ENCODE data around the gene SYT13.

Gene SYT13

GRCh38 chr11:45270946-45271716 lies 15.0 kb downstream of the SYT13 start:
- Histone ChIP-seq H3K4me2 (ENCODE audit: low read length) (no peak overlapping the region), H3K9ac (ENCODE audit: low read depth, low read length) (no peak overlapping the region), H3K27me3 (ENCODE audit: control insufficient read depth, insufficient read depth, low read length) (peaks cover 36% of the 10 kb centered on the region), H3K4me3 (ENCODE audit: low read length) (no peak overlapping the region), H3K36me3 (ENCODE audit: insufficient read depth, low read length) (no peaks in the 10 kb centered on the region), H3K4me1 (ENCODE audit: control insufficient read depth, insufficient read depth, low read length) (peaks cover 8% of the 10 kb centered on the region), H3K9me3 (replicated peaks; ENCODE audit: low read length) (no peaks in the 10 kb centered on the region)

DNA sequence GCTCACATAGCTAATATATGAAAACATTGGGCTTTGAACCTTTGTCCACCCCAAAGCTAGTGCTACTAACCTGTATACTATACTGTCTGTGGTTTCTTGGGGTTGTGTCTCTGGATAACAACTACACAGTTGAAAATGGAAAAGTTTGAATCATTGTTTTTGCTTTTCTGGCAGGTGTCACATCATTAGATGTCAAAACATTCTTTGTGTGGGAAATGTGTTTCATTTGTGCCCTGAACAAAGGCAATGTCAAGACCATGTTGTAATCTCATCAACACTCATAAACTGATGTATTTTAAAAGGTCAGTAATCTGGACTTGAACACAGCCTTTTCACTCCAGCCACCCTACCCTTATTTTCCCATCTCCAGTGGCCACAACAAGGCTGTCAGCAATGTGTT lies 16.5 kb downstream of the SYT13 start:
- H3K4me1 ChIP-seq (ENCODE audit: control insufficient read depth, insufficient read depth, low read length): peaks cover 17% of the 10 kb centered on the region
- H3K4me2 ChIP-seq (ENCODE audit: low read length): no peak overlapping the region
- H3K9me3 ChIP-seq (replicated peaks; ENCODE audit: low read length): no peaks in the 10 kb centered on the region
- H3K4me3 ChIP-seq (ENCODE audit: low read length): no peak overlapping the region
- no peaks in the 10 kb centered on the region for H3K36me3 ChIP-seq (ENCODE audit: insufficient read depth, low read length)
- H3K27me3 ChIP-seq (ENCODE audit: control insufficient read depth, insufficient read depth, low read length): peaks cover 31% of the 10 kb centered on the region
- no peak overlapping the region for H3K9ac ChIP-seq (ENCODE audit: low read depth, low read length)

GRCh38 chr11:45267652-45268299 lies 18.4 kb downstream of the SYT13 start:
- peaks cover 33% of the 10 kb centered on the region for H3K4me1 ChIP-seq (ENCODE audit: control insufficient read depth, insufficient read depth, low read length)
- H3K9ac ChIP-seq (ENCODE audit: low read depth, low read length): no peak overlapping the region
- peaks cover 3% of the 10 kb centered on the region for H3K9me3 ChIP-seq (replicated peaks; ENCODE audit: low read length)
- H3K4me3 ChIP-seq (ENCODE audit: low read length): no peak overlapping the region
- no peak overlapping the region for H3K4me2 ChIP-seq (ENCODE audit: low read length)
- no peaks in the 10 kb centered on the region for H3K36me3 ChIP-seq (ENCODE audit: insufficient read depth, low read length)
- peaks cover 19% of the 10 kb centered on the region for H3K27me3 ChIP-seq (ENCODE audit: control insufficient read depth, insufficient read depth, low read length)

DNA sequence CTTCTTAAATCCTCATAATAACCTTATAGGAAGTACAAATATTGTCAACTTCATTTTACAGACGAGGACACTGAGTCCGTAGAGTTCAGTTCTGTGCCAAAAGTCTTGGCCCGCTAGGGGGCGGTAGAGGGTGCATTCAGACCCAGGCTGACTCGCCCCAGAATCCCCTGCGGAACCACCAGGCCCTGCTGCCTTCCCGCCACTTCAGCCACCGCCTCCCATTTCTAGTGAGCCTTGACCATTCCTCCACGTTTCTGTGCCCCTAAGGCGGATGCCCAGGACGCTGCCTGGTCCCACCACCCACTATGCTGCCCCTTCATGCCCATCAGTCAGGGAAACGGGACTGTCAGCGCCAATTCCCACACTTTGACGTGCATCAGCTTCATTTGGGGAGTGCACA lies 19.1 kb downstream of the SYT13 start:
- Histone ChIP-seq H3K9ac (ENCODE audit: low read depth, low read length) (no peak overlapping the region), H3K9me3 (replicated peaks; ENCODE audit: low read length) (peaks cover 3% of the 10 kb centered on the region), H3K36me3 (ENCODE audit: insufficient read depth, low read length) (no peaks in the 10 kb centered on the region), H3K4me3 (ENCODE audit: low read length) (no peak overlapping the region), H3K4me2 (ENCODE audit: low read length) (no peak overlapping the region), H3K27me3 (ENCODE audit: control insufficient read depth, insufficient read depth, low read length) (peaks cover 13% of the 10 kb centered on the region), H3K4me1 (ENCODE audit: control insufficient read depth, insufficient read depth, low read length) (peaks cover 34% of the 10 kb centered on the region)

GRCh38 chr11:45266676-45267020 lies 19.5 kb downstream of the SYT13 start:
- no peak overlapping the region for H3K9ac ChIP-seq (ENCODE audit: low read depth, low read length)
- H3K27me3 ChIP-seq (ENCODE audit: control insufficient read depth, insufficient read depth, low read length): peaks cover 13% of the 10 kb centered on the region
- H3K4me1 ChIP-seq (ENCODE audit: control insufficient read depth, insufficient read depth, low read length): peaks cover 34% of the 10 kb centered on the region

DNA sequence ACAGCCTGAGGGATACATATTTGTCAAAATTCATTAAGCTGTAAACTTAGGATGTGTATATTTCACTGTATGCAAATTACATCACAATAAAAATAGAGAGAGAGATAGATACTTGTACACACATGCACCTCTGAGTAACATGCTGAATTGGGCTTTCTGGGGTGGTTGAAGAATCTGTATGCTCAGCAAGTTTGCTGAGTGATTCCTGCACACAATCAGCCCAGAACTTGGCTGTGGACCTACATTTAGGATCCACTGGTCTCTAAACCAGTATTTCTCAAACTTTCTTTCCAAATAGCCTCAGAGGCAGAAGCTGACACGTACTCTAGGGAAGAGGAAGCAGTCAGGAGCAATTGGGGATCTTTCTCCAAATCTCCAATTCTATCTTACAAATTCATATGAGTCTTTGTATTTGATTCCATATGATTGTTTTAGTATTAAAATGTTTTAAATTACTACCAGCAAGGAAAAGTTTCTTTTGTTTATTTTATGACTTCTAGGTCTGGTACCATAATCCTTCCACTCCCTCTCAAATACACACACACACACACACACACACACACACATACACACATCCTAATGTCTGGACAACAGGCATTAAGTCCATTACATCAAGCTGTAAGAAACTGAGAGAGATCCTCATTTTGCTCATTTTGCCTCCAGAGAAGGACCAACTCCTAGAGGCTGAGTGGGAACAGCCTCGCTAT lies 20.0 kb downstream of the SYT13 start:
- no peak overlapping the region for H3K4me3 ChIP-seq (ENCODE audit: low read length)
- peaks cover 34% of the 10 kb centered on the region for H3K4me1 ChIP-seq (ENCODE audit: control insufficient read depth, insufficient read depth, low read length)
- H3K9me3 ChIP-seq (replicated peaks; ENCODE audit: low read length): peaks cover 3% of the 10 kb centered on the region
- H3K9ac ChIP-seq (ENCODE audit: low read depth, low read length): no peak overlapping the region
- H3K27me3 ChIP-seq (ENCODE audit: control insufficient read depth, insufficient read depth, low read length): peaks cover 13% of the 10 kb centered on the region
- no peaks in the 10 kb centered on the region for H3K36me3 ChIP-seq (ENCODE audit: insufficient read depth, low read length)
- H3K4me2 ChIP-seq (ENCODE audit: low read length): no peak overlapping the region

More at GRCh38 chr11:45266676-45267020, 19.5 kb downstream of the SYT13 start:
- Histone ChIP-seq H3K9me3 (replicated peaks; ENCODE audit: low read length) (peaks cover 3% of the 10 kb centered on the region), H3K36me3 (ENCODE audit: insufficient read depth, low read length) (no peaks in the 10 kb centered on the region), H3K4me2 (ENCODE audit: low read length) (no peak overlapping the region), H3K4me3 (ENCODE audit: low read length) (no peak overlapping the region)

- peaks cover 35% of the 10 kb centered on the region for H3K4me1 ChIP-seq (ENCODE audit: control insufficient read depth, insufficient read depth, low read length)
- peaks cover 12% of the 10 kb centered on the region for H3K27me3 ChIP-seq (ENCODE audit: control insufficient read depth, insufficient read depth, low read length)
- H3K36me3 ChIP-seq (ENCODE audit: insufficient read depth, low read length): no peaks in the 10 kb centered on the region
- H3K4me3 ChIP-seq (ENCODE audit: low read length): peak overlapping the region; percentile 38
- H3K9ac ChIP-seq (ENCODE audit: low read depth, low read length): no peak overlapping the region
- H3K9me3 ChIP-seq (replicated peaks; ENCODE audit: low read length): peaks cover 3% of the 10 kb centered on the region
- H3K4me2 ChIP-seq (ENCODE audit: low read length): peak overlapping the region; percentile 67
Measured at GRCh38 chr11:45264839-45265515, 21.2 kb downstream of the SYT13 start.

GRCh38 chr11:45263773-45264172 lies 22.4 kb downstream of the SYT13 start:
- Histone ChIP-seq H3K9me3 (replicated peaks; ENCODE audit: low read length) (peaks cover 3% of the 10 kb centered on the region), H3K4me2 (ENCODE audit: low read length) (no peak overlapping the region), H3K27me3 (ENCODE audit: control insufficient read depth, insufficient read depth, low read length) (peaks cover 4% of the 10 kb centered on the region), H3K4me1 (ENCODE audit: control insufficient read depth, insufficient read depth, low read length) (peaks cover 46% of the 10 kb centered on the region), H3K36me3 (ENCODE audit: insufficient read depth, low read length) (no peaks in the 10 kb centered on the region), H3K9ac (ENCODE audit: low read depth, low read length) (no peak overlapping the region), H3K4me3 (ENCODE audit: low read length) (no peak overlapping the region)

DNA sequence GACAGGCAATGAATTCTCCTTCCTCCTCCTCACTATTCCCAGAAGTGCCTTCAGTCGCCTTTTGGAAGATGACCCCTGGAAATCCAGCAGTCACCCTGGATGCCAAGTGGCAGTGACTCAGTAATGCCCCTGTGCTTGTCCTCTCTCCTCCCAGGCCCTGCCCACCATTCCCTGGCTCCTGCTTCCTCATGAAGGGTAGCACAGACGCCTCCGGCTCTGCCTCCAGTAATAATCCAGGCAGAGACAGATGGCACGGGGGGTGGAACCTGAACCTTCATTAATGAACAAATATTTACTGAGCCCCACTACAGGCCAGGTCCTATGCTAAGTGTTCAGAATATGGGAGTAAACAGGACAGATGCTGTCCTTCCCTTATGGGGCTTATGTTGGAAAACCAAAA lies 23.2 kb downstream of the SYT13 start:
- Histone ChIP-seq H3K4me2 (ENCODE audit: low read length) (no peak overlapping the region), H3K27me3 (ENCODE audit: control insufficient read depth, insufficient read depth, low read length) (no peaks in the 10 kb centered on the region), H3K9ac (ENCODE audit: low read depth, low read length) (no peak overlapping the region), H3K36me3 (ENCODE audit: insufficient read depth, low read length) (no peaks in the 10 kb centered on the region), H3K9me3 (replicated peaks; ENCODE audit: low read length) (peaks cover 3% of the 10 kb centered on the region), H3K4me3 (ENCODE audit: low read length) (no peak overlapping the region), H3K4me1 (ENCODE audit: control insufficient read depth, insufficient read depth, low read length) (peaks cover 46% of the 10 kb centered on the region)

DNA sequence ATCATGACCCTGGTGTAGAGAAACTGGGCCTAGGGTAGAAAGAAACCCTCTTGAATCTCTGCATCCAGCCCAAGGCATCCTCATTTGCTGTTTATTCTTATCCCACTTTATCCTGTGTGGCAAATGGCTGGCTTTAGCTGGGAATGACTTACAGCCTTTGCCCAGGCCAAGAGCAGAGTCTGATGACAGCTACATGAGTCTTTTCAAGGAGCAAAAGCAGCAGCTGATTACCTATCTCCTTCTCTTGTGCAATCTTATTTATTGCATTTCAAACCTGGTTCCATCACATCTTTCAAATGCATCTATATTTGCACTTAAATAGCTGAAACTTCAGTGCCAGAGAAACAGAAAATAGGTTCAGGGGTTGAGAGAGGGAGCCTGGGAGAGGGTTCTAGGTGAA lies 26.1 kb downstream of the SYT13 start:
- H3K36me3 ChIP-seq (ENCODE audit: insufficient read depth, low read length): no peaks in the 10 kb centered on the region
- H3K4me2 ChIP-seq (ENCODE audit: low read length): no peak overlapping the region
- no peak overlapping the region for H3K9ac ChIP-seq (ENCODE audit: low read depth, low read length)
- peaks cover 3% of the 10 kb centered on the region for H3K9me3 ChIP-seq (replicated peaks; ENCODE audit: low read length)
- H3K4me3 ChIP-seq (ENCODE audit: low read length): no peak overlapping the region
- no peaks in the 10 kb centered on the region for H3K27me3 ChIP-seq (ENCODE audit: control insufficient read depth, insufficient read depth, low read length)
- H3K4me1 ChIP-seq (ENCODE audit: control insufficient read depth, insufficient read depth, low read length): peaks cover 32% of the 10 kb centered on the region

GRCh38 chr11:45259592-45259991 lies 26.5 kb downstream of the SYT13 start:
- Histone ChIP-seq H3K4me1 (ENCODE audit: control insufficient read depth, insufficient read depth, low read length) (peaks cover 28% of the 10 kb centered on the region), H3K9me3 (replicated peaks; ENCODE audit: low read length) (peaks cover 3% of the 10 kb centered on the region), H3K36me3 (ENCODE audit: insufficient read depth, low read length) (no peaks in the 10 kb centered on the region), H3K4me3 (ENCODE audit: low read length) (no peak overlapping the region), H3K4me2 (ENCODE audit: low read length) (no peak overlapping the region), H3K9ac (ENCODE audit: low read depth, low read length) (no peak overlapping the region), H3K27me3 (ENCODE audit: control insufficient read depth, insufficient read depth, low read length) (no peaks in the 10 kb centered on the region)

Data from skeletal muscle satellite cell (primary cell).